T1000 (cell line): Measurements from ENCODE around the gene RAD1.
A peak's percentile ranks its signal among the peaks of the same experiment; 100 is the strongest.
"Not testable (repeated sequence)": the region's sequence is repeated elsewhere in the genome, so short reads cannot be mapped to it uniquely, and the experiment has no call there.

Experiments
- DNase-seq: peaks from one replicate; lab custom pipeline; 2025; ENCODE audit warnings: mixed read lengths; lab: John Stamatoyannopoulos, UW

Gene RAD1, protein sequence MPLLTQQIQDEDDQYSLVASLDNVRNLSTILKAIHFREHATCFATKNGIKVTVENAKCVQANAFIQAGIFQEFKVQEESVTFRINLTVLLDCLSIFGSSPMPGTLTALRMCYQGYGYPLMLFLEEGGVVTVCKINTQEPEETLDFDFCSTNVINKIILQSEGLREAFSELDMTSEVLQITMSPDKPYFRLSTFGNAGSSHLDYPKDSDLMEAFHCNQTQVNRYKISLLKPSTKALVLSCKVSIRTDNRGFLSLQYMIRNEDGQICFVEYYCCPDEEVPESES

DNA sequence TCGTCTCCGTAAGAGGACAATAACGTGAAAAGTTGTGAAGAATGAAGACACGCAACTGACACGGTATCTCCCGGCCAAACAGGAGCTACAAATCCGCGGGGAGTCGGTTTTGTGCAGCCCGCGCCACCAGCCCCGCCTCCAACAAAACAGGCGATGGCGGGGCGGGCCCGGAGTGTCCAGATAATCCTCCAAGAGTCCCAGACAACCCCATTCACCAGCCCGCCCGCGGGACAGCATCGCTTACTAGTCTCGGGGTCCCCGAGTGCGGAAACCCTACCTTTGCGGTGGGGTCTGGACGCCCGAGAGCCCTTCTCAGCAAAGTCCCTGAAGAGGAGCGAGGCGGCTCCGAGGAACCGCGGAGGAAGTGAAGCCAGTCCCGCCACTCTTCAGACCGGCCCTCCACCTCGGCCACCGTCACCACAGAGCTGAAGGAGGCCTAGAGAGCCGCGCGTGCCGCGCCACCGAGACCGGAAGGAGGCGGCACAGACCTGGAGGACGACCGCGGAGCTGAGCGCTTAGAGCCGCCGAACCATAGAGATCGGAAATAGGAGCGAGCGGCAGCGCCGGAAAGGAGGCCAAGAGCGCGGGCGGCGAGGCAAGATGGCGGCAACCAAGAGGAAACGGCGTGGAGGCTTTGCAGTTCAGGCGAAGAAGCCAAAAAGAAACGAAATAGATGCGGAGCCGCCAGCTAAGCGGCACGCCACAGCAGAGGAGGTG is at the start of gene RAD1, which contains the start of gene BRIX1:
Gene RAD1 (minus strand): TSS at position 366 of the 717 bp plus-strand sequence. CDS start 612 bp downstream, outside the sequence.
Gene BRIX1 (plus strand): TSS at position 573 of the 717 bp plus-strand sequence. CDS start 28 bp downstream, at position 601.
- peak; percentile 94 for DNase-seq

DNA sequence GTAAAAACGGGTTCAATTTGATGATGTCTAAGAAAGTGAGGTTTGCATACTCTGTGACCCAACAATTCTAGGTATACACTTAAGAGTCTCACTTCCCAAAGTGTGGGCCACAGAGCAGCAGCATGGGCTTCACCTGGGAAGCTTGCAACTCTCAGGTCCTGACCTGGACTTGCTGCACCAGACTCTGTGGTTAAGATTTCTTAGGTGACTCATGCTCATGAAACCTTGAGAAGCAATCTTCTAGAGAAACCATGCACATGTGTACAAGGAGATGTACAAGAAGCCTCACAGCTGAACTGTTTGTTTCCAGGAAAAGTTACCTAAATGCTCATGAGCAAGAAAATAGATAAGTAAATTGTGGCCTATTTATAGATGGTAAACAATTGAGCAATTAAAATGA is 44.0 kb upstream of the RAD1 start:
- DNase-seq: no peak

DNA sequence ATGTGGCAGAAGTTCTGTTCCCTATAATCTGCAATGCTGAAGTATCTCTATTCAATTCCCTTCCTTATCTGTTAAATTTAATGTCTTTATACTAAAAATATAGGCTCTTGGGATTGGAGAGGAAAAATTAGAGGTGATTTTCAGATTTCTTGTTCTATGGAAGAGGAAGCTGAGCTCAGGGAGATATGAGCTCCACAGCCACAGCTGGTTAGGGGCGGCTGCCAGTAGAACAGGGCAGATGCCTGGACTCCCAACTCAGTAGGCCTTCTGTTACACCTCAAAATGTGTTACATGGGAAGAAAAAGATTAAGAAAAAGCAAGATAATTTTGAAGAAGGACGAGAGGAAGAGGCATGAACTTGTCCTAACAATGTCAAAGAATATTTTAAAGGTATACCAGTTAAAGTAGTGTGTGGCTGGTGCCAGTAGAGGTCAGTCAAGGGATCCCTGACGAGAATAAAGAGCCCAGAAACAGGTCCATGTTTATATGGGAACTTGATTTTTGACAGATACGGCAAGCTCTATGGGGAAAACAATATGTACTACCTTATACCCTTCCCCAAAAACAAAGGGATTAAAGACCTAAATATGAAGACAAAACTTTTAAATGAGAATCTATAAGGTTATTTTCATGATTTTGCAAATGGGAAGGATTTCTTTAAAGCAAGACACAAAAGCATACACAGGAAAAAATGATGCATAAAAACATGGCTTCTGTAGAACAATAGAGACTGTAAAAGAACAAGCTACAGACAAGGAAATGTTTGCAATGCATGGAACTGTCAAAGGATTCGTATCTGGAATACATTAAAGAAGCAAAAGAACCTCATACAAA is 42.8 kb upstream of the RAD1 start:
- DNase-seq: no peak

DNA sequence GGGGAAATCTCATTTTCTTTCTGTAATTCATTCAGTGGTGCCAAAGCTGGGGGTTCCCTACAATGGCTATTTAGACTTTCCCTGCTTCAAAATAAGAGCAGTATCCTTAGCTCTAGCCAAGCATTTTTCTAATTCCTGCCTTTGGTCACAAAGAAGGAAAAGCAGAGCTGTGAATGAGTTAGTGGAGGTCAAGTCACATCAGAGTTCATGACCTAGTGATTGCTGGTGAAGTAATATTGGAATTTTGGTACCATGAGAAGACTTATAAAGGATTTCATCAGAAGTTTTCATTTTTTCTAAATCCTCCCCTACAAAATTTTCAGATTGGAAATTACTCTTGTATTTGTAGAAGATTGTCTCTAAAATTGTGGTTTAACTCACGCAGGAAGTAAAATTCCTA is 42.0 kb upstream of the RAD1 start:
- no peak for DNase-seq

DNA sequence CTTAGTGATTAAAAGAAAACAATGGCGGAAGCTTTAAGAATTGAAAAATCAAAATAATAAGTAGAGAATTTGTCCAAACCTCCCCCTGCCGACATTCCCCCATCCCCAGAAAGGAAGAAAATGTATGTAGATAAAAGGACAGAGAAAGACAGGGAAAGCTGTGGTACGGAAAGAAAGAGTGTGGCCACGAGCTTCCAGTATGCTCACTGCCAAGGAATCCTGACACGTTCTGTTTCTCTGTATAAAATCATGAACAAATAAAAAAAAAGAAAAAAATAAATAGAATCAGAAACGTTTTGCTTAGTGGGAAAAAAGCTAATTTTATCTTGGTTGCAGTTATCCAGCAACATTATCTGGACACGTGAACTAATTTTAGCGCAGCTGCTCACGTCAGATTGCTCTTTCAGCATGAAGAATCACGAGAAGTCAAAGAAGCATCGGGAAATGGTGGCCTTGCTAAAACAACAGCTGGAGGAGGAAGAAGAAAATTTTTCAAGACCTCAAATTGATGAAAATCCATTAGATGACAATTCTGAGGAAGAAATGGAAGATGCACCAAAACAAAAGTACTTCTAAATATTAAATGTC is 29.2 kb upstream of the RAD1 start:
- DNase-seq: no peak

GRCh38 chr5:34944044-34944443 is 28.7 kb upstream of the RAD1 start:
- DNase-seq: no peak

GRCh38 chr5:34941936-34942335 is 26.6 kb upstream of the RAD1 start:
- DNase-seq: no peak

GRCh38 chr5:34932947-34933346 is 17.6 kb upstream of the RAD1 start:
- DNase-seq: no peak

GRCh38 chr5:34930870-34931269 is 15.6 kb upstream of the RAD1 start:
- no peak for DNase-seq

DNA sequence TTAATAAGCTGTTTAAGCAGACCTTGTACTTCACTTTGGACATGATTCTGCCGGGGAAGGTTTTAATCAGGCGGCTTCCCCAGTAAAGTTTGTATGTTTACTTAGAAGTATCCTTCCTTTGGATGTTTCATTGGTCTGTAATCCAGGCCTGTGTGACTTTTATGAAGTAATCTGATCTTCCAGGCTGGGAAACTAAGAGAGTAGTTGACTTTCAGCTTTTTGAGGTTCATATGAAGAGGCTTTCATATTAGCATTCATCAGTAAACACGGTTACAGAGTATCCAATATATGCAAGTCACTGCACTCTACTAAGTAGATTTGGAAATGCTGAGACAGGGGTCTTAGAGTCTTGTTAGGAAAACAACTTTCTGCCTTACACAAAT is 15.1 kb upstream of the RAD1 start:
- DNase-seq: no peak

DNA sequence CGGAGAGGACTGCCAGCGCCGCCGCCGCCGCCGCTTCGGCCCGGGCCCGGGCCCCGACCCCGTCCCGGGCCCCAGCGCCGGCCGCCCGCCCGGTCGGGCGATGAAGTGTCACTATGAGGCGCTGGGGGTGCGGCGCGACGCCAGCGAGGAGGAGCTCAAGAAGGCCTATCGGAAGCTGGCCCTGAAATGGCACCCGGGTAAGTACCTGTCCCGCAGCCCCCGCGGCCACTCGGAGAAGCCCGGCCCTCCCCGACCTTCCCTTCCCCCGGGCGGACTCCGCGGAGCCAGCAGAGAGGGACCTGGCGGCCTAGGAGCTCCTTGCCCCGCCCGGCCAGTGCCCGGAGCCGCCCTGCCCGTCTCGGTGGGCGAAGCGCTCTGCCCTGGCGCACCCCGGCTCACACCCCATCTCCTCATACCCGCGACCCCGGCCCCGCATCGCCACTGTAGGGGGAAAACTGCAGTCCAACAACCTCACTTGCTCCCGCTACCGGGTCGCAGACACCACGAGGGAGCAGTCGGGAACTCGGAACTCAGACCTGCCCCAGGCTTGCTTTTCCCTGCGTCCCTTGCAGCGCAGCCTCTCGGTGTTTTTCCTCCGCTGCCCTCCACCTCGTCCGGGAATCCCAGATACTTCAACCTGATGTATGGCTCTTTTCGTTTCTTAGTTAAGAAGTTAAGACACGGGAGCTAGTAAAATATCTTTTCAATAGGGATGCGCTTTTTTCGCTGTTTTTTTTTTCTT is 14.6 kb upstream of the RAD1 start:
- peak; percentile 56 for DNase-seq

DNA sequence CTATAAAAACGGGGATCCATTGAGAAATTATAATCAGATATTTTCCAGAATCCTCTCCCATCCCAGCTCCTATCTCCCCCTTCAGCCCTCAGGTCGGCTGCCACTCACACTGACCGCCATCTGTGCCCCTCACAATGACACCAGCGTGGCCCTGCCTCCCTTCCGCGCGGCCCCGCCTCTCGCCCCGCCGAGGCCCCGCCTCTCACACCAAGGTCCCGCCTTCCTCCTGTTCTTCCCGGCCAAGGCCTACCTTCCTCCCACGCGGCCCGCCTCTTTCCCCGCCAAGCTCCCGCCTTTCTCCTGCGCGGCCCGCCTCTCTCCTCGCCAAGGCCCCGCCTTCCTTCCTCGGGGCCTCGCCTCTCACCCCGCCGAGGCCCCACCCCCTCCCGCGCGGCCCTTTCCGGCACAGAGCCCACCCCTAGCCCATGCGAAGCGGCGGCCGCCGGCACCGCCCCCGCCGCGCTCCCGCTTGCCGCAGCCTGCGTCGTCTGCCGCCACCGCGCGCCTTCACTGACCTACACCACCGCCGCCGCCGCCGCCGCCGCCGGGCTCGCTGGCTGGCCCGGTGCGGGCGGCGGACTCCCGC is 13.9 kb upstream of the RAD1 start, which contains the start of gene DNAJC21:
Gene DNAJC21 (plus strand): TSS at position 426 of the 586 bp plus-strand sequence. CDS start 261 bp downstream, outside the sequence.
- peak; percentile 97 for DNase-seq

DNA sequence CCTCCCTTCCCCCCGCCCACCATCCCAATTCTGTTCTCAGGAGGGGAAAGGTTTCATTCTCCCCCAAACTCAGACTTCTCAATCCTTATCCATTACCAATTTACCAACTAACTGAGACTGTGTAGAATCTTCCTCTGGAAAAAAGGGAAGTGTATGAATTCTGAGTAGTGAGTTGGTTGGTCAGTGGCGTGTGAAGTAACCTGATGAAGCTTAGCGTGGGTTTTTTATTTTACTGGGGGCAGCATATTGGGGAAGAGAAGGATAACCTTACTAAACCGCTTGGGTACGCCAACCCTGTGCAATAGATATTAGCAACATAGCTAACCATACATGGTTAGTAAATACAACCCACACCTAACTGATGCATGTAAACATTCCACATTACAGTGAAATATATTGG is 13.0 kb upstream of the RAD1 start:
- no peak for DNase-seq

- DNase-seq: no peak
These were observed 12.5 kb upstream of the RAD1 start for GRCh38 chr5:34927785-34928184.

DNA sequence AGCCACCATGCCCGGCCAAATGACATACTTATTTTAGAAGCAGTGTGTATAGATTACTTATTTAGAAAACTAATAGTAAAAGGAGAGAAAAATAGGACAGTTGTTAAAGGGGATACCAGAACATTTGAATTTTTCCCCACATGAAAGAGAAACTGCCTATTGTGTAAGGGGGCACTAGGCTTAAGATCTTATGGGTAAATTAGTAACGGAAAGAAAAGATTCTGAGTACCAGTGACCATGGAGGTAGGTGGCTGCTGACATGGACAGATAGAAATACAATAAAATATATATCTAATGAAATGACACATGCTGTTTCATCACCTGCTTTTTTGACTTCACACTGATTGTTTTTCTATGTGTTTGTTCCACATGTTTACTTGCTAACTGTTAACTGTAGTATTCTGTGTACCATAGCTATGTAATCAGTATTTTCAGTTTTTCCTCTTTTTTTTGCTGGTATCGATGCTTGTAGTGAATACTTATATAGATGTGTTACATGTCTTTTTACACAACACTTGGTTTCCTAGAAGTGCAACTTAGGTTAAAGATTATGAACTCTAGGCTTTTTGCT is 11.1 kb upstream of the RAD1 start:
- DNase-seq: no peak

DNA sequence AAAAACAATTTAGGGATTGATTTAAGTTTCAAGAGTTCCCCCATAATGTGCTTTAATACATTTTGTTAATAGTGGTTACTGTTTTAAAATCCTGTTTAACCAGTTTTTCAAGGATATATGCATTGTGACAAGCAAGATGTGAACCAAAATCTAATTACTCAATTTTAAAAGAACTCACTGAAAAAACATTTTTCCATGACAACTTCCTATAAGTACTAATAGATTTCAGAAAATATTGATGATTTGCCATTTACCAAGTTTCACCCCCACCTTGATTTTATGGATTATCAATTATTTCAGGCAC is 9.1 kb upstream of the RAD1 start:
- no peak for DNase-seq

DNA sequence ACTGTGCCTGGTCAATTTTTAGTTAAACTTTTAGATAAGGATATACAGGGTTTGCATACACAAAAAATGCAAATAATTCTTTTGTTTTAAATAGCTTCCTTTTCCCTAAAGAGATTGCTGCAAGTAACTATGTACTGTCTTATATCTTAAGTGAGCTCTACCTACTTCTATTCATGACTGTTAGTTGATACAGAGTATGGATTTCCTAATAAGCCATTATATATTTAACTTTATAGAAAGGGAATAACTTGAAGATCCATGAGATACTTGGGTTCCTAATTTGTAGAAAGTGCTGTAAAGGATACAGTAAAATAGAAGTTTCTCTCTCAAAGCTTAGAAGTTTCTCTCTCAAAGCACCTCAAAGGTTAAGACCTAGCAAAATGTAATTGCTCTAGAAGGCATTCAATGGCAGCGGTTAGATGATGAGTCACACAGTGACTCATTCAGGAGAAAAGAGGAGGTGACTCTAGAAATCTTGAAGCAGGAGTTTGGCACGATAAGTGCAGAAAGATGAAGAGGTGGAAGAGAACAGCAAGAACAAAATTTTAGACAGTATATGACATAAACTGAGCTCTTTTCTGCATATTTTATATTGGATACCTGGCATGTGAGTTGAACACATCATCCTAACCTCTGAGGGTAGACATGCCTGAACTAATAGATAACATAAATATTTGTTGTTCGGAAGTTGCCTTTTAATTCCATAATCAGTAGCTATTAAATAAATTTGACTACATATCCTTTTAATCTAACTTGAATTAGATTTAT is 8.6 kb upstream of the RAD1 start:
- peak; percentile 4 for DNase-seq

DNA sequence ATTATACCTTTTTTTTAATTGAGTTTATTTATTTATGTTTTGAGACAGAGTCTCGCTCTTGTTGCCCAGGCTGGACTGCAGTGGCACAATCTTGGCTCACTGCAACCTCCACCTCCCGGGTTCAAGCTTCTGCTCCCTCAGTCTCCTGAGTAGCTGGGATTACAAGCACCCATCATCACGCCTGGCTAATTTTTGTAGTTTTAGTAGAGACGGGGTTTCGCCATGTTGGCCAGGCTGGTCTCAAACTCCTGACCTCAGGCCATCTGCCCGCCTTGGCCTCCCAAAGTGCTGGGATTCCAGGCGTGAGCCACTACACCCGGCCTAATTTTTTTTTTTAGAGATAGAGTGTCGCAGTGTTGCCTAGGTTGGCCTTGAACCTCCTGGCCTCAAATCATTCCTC is 8.0 kb upstream of the RAD1 start:
- not testable (repeated sequence) for DNase-seq

- no peak for DNase-seq
These were observed 3.8 kb upstream of the RAD1 start for GRCh38 chr5:34919077-34919476.

- DNase-seq: no peak
These were observed 2.7 kb upstream of the RAD1 start for GRCh38 chr5:34918025-34918424.
